Inflammatory macrophage treated with lipopolysaccharide for 1 hour (primary cell): ENCODE results near the gene NOTCH3.
A peak's percentile ranks its signal among the peaks of the same experiment; 100 is the strongest.

ENCODE experiments used
- DNase-seq, 2 donors: peaks; one replicate each; pipeline ENCODE4 v3.0.0-alpha.2; 2020 to 2022

NOTCH3 gene

DNA sequence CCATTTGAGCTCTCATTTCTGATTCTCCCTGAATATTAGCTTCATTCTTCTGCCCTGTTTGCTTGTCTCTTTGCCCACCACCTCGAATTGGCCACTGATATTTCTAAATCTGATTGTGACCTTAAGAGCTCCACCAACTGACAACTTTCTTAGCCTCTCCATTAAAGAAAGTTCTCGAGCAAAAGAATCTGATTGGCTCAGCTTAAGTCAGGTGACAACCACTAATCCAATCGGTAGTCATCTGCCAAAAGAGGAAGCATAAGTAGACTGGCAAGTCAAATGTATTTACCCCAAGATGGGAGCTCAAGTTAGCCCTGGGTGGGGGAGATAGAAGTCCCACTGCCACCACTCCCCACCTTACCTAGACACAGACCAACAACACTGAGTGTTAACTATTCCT, 41.5 kb downstream of the NOTCH3 start:
- no peak for DNase-seq

DNA sequence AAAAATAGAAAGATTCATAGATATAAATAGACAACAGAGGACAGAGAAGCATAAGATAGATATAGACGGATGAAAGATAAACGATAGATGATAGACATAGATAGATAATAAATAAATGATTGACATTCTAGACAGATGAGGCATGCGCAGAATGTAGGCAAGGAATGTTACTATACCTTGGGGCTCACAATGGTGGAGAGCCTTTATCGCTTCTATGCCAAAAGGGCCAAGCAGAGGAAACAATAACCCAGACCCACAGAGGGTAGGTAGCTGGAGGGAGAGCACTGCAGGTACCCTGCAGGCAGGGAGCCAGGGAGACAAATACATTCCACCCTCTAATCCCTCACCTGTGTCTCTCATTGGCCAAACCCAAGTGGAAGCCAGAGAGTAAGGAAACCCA, 44.4 kb downstream of the NOTCH3 start:
- no peak for DNase-seq

DNA sequence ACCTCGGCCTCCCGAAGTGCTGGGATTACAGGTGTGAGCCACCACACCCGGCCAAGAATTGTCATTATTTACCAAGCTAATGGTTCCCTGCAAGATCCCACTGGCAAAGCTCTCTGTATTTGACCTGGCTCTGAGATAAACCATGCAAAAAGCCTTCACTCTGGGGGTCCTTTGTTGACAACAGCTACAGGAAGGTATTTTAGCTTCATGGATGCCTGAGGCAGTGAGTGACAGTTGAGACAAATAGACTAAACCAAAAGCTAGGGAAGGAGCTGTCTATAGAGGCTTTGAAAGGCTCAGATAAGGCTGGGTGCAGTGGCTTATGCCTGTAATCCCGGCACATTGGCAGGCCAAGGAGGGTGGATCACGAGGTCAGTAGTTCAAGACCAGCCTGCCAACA, 45.5 kb downstream of the NOTCH3 start:
- no peak for DNase-seq

DNA sequence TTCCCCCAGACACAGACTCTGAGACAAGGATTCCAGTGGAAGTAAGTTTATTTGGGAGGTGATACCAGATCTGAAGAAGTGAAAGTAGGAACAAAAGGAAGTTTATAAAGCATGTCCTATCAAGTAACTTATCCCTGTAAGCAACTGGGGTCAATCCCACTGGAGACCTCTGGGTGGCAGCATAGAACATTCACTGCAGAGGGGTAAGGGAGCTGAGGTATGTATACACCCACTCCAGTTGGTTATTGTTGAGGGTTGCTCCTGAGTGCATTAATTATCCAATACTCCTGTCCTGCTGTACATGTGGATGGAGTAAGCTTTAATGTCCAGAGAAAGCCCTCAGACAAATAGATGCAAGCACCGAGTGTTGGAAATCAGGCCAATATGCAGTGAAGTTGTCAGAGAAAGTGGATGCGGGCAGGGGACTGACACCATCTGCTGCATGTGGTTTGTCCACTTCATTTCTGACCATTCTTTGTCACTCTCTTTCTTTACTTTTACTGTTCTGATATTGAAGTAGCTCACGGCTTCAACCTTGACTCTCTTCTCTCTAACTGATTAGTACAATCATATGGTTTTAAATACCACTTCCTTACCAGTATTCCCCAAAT, 46.7 kb downstream of the NOTCH3 start:
- DNase-seq, result peak; percentile 56 to 78

DNA sequence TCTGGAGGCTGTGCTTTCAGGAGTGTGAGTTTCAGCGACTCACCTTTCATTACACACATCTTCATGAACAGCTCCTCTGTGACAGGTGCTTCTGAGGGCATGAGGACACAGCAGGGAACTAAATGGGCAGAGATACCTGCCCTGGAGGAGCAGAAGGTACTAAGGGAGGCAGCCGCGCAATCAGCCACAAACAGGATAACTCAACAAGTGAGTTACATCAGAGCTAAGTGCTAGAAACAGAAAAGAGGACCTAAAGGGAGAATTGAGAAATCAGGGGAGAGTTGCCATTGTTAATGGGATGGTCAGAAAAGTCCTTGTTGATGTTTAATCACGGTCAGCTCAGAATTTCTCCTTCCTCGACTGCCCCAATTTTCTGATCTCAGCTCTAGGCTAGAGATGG, 51.1 kb downstream of the NOTCH3 start:
- peak; percentile 68 to 72 for DNase-seq

DNA sequence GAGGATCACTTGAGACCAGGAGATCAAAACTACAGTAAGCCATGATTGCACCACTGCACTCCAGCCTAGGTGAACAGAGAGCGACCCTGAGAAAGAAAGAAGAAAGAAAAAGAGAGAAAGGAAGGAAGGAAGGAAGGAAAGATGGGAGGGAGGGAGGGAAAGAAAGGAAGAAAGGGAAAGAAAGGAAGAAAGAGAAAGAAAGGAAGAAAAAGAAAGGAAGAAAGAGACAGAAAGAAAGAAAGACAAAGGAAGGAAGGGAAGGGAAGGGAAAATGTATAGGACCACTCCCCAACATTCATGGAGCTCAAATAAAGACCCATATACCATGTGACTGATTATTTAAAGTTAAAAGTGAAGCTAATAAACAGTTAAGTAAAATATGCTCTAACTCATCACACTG, 53.7 kb downstream of the NOTCH3 start:
- DNase-seq, result no peak

DNA sequence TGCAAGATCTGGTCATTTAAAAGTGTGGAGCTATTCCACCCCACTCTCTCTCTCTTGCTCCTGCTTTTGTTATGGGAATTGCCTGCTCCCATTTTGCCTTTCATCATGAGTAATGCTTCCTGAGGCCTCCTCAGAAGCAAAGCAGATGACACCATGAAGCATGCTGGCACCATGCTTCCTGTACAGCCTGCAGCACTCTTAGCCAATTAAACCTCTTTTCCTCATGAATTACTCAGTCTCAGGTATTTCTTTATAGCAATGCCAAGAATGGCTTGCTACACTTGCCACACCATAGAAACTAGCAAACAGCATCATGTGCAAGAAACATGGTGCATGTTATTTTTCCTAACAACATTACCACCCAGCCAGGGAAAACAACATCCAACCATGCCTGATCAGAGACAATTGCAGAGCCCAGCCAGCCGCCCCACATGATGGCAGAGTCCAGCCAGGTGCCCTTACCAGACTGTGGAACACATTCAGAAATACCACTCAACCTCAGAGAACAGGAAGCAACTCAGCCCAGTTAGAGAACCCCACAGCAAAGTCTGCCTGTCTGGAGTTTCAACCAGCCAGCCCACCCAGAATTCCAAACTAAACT, 56.6 kb downstream of the NOTCH3 start:
- DNase-seq, result no peak

DNA sequence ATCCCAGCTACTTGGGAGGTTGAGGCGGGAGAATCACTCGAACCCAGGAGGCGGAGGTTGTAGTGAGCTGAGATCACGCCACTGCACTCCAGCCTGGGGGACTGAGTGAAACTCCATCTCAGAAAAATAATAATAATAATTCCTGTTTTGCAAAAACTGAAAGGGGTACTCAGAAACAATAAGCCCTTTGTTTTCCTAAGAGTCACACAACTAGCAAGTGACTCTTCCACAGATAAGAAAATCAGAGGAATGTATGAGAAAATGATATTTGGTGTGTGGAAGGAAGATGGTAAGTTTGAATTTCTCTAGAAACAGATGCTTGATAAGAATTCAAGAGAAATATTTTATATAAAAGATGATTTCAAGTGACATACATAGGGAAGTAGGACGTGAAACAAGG, 58.5 kb downstream of the NOTCH3 start:
- no peak for DNase-seq

DNA sequence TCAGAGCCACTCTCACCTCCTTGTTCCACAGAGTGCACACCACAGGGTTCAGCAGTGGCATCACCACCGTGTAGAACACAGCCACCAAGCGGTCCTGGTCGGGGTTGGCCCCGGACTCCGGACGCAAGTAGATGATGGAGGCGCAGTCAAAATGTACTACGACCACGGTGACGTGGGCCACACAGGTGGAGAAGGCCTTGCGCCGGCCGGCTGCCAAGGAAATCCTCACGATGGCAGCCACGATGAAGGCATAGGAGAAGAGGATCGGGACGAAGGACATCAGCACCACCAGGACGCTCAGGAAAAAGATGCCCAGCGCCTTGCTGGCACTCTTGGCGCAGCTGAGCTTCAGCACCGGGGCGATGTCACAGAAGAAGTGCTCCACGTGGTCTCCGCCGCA, 59.7 kb downstream of the NOTCH3 start:
- DNase-seq, result no peak

DNA sequence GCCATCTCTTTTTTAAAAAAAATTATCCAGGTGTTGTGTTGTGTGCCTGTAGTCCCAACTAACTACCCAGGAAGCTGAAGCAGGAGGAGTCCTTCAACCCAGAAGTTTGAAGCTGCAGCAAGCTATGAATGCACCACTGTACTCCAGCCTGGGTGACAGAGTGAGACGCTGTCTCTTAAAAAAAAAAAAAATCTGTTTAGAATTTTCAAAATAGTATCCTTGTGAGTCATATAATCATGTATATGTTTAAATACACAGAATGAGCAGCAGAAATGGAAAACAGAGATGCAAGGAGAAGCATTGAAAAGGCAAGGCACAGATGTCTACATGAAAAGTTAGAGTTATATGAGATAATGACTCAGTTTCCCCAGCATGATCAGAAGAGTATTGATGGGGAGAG, 62.4 kb downstream of the NOTCH3 start:
- no peak for DNase-seq

DNA sequence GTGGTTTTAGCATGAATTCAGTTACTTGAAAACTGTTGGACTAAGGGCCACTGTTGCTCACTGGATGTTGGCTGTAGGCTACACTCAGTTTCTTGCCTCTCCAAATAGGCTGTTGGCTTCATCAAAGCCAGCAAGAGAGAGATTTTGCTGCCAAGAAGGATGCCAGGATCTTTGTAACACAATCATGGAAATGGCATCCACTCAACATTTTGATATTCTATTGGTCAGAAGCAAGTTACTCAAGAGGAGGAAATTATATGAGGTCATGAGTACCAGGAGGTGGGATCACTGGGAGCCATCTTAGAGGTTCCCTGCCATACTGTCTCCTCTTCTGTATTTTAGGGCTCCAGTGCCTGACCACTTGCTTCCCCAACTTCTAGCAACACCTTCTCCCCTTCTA, 63.0 kb downstream of the NOTCH3 start:
- no peak for DNase-seq

DNA sequence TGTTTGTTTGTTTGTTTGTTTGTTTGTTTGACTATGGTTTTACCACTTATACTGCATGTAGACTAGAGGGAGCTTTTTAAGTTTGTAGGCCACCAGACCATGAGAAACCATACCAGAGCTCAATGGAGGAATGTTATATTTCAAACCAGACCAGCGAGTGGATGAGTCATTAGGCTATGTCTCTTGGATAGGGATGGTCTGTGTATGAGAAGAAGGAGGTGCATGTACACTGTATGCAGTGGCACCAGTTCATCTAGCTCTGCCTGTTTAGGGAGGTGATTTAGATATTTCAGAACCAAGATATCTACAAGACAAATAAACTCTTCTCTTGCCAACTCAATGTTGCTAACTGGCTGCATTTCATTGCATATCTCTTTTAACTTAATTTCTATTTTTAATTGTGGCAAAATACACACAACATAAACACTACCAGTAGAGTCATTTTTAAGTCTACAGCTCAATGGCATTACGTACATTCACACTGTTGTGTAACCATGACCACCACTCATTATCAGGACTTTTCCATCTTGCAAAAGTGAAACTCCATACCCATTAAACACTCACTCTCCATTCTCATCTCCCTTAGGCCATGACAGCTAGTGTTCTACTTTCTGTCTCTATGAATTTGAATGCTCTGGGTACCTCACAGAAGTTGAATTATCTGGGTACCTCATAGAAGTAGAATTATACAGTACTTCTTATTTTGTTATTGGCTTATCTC, 64.4 kb downstream of the NOTCH3 start:
- DNase-seq, result peak; percentile 7 to 22

DNA sequence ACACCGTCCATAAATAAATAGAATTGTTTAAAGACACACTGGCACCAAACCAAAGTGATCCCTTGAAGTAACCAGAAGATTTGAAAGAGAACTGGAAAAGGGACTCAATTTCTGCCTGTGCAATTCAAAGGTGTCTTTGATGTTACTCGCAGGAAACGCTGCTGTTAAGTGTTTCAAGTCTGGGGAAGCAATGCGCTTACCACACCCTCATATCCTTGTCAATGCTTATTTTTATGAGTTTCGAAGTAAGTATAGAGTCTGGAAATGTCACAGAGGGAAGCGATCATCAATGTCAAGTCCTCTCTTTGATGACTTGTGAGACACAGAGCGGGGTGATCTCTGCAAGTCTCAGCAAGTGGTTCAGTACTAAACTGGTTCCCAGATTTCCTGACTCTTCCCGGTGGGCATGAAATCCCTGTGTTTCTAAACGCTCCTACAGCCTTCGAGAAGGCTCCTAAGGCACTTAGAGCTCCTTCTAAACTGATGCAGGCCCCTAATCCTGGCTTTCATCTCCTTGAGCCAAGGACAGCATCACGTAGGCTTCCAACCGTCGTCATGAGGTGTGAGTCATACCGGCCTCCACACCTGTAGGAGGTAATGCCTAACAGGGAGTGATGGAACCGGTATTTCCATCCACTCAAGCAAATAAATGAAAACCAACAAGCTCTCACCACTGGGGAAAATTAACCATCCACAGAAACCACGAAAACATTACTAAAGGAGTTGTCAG, 70.8 kb downstream of the NOTCH3 start:
- DNase-seq, result no peak

DNA sequence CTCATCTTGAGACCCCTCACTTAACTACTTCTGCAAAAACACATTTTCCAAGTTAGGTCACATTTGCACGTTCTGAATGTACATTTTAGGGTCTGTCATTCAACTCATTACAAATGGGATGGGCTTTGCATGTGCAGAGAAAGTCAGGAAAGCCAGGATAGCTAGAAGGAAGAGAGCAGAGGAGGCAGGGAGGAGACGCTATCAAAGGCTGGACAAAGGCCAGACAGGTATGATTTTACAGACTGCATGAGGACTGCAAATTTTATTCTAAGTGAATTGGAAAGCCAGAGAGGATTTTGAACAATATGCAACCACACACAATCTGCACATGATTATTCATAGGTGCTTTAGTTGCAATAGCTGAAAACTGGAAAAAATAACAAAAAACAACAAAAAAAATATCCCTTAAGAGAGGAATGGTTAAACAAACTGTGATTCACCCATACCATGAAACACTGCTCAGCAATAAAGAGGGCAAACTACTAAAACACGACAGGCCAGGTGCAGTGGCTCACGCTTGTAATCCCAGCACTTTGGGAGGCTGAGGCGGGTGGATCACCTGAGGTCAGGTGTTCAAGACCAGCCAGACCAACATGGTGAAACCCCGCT, 72.5 kb downstream of the NOTCH3 start:
- no peak for DNase-seq

DNA sequence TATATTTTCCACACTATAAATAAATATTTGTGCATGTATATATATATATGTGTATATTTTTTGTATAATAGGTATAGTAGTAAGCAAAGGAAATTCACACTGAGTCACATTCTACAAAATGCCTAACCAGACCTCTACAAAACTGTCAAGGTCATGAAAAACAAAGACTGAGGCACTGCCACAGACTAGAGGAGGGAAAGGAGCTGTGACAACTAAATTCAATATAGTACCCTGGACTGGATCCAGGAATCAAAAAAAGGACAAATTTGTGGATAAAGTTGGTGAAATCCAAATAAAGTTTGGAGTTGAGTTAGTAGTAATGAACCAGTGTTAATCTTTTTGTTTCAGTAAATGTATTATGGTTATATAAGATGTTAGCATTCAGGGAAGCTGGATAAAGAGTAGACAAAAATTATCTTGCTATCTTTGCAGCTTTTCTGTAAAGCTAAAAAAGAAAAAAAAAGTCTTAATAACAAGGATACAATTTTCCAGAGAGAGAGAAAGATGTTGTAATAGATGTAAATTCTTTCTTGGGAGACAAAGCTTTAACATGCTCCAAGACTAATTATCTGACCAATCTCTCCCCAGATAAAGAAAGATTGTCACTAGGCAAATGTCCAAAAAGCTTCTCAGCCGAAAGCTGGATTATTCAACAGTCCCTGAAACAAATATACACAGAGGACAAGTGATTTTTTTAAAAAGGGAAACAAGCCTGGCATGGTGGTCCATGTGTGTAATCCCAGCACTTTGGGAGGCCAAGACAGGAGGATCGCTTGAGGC, 74.5 kb downstream of the NOTCH3 start:
- no peak for DNase-seq

DNA sequence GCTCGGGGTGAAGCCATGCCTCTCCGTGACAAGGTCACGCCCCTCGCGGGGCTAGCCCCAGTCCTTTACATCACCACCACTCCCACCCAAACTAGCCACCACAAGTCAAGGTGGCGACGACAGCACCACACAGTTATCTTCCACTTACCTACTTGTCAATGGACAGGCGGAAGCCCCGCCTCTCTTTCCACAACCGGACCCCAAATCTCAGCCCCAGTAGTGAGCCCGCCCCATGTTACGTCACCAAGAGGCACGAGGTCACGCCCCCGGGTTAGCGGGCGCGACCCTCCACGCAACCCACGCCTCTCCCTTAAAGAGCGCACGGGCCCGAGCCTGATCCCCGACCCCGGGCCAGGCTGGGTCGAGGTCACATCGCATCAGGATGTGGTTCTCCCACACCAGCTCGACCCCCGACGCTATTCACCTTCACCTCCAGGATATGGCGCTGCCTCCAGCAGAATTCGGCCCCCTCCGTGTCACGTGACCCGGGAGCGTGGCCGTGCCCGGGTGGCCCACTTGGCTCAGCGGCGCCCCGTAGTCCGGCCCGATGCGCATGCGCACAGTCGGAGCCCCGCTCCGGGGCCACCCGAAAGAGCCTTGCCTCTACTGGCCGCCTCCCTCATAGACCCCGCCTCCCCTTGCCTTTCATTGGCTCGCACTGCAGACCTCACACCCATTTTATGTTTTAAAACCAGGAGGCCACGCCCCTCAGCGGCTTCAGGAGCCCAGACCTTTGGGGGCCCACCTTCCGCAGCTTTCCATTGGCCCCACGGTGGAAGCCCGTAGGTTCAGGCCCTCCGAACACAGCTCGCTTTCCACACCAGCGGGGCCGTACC, 75.3 kb downstream of the NOTCH3 start:
- DNase-seq, result peak; percentile 98 to 99

DNA sequence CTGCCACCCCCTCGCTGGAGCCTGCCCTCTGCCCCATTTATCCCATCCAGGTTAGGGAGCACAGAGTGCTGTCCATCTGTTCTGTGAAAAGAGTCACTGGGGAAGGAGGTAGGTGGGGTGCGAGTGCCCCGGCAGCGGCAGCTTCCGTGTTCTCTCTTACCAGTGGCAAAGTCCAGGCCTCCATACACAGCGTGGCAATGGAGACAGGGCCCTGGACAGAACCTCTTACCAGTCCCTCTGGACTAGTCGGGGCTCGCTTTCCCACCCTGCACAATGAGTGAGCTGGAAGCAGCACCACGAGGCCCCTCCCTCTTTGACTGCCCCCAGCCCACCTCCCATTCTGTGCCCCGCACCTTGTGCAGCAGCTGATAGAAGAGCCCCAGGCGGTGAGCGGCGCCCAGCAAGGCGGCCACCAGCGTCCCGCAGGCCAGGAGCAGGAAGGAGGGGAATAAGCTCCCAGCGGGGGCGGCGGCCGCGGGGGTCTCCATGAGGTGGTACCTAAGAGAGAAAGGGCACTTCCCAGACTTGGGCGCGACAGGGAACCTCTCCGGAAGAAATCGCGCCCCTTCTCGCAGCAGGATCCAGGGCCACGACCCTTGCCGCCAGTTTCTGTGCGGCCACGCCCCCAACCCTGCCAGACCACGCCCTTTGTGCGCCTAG, 76.1 kb downstream of the NOTCH3 start:
- peak; percentile 11 to 16 for DNase-seq

DNA sequence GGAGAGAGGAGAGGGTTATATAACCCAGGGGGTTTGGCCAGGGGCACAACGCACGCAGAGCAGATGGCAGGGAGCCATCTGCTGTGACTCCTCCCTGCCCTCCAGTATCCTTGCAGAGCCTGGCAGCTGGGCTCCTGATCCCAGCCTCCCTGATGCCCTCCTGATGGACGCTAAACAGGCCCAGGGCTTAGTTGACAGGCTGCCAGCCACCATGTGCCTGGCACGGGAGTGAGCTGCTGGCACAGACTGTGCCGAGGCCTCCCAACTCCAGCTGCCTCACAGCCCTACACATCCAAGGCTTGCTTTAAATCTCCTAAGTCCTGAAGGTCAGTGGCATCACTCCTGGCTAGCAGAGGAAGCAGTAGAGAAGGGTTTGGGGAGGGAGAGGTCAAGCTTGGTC, 76.9 kb downstream of the NOTCH3 start:
- no peak for DNase-seq

DNA sequence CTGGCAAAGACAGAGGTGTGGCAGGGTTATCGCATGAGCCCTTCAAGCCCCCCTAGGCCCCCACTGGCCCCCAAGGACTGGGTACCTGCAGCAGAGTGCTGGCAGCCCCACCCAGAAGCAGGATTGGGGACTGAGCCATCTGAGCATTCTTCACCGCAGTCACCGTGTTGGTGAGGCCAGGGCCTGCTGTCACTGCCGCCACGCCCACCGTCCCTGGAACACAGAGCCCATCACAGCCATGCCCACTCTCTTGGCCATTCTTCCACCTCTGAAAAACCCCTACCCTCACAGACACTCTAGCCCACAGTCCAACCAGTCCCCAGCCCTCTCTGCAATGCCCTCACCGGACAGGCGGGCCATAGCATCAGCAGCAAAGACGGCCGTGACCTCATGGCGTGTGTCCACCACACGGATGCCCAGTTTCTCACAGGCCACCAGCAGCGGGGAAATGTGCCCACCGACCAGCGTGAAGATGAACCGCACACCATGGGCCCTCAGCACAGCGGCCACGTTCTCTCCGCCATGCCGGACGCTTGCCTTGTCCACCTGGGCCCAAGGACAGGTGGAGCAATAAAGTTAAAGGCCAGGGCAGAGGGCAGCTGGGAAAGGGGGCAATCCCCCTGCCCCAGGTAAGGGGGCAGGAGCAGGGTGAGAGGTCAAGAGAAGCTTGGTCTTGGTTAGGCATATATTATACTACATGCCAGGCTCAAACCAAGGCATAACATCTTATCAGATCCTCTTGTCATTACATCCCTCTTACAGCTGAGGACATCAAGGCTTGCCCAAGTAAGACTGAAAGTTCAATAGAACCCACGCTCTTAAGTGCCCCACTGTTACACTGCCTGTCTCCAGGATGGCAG, 77.5 kb downstream of the NOTCH3 start:
- DNase-seq, result no peak
